ENCODE measurements around the gene ZNF521.

GRCh38 chr18:25236736-25237135, 115.2 kb downstream of the ZNF521 start:
- TF ChIP-seq, protein P1, sequence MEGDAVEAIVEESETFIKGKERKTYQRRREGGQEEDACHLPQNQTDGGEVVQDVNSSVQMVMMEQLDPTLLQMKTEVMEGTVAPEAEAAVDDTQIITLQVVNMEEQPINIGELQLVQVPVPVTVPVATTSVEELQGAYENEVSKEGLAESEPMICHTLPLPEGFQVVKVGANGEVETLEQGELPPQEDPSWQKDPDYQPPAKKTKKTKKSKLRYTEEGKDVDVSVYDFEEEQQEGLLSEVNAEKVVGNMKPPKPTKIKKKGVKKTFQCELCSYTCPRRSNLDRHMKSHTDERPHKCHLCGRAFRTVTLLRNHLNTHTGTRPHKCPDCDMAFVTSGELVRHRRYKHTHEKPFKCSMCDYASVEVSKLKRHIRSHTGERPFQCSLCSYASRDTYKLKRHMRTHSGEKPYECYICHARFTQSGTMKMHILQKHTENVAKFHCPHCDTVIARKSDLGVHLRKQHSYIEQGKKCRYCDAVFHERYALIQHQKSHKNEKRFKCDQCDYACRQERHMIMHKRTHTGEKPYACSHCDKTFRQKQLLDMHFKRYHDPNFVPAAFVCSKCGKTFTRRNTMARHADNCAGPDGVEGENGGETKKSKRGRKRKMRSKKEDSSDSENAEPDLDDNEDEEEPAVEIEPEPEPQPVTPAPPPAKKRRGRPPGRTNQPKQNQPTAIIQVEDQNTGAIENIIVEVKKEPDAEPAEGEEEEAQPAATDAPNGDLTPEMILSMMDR (IDR thresholded peaks at IDR 0.05; ENCODE audit: low read depth, low read length): no peak
- no peak for TF ChIP-seq POLR2A (IDR thresholded peaks at IDR 0.05; ENCODE audit: extremely low read depth, insufficient read length)
- no peak for TF ChIP-seq MAX (IDR thresholded peaks at IDR 0.05; ENCODE audit: low read depth, low read length)
- no peak for TF ChIP-seq MYC (IDR thresholded peaks at IDR 0.05; ENCODE audit: low read depth, low read length)
